GM18517 (cell line): Measurements from ENCODE around the gene RBCK1.

Experiments used
- ATAC-seq: cut with Tn5 transposase; IDR thresholded peaks from one replicate; pipeline ENCODE4 v1.9.1; 2021; ENCODE audit warnings: mild to moderate bottlenecking, moderate library complexity; ENCODE audit not compliant: unreplicated experiment

Gene RBCK1

GRCh38 chr20:397432-398237 is 10.5 kb upstream of the RBCK1 start:
- no peak for ATAC-seq

GRCh38 chr20:399182-399707 is 8.9 kb upstream of the RBCK1 start:
- no peak for ATAC-seq

GRCh38 chr20:400128-400453 is 8.0 kb upstream of the RBCK1 start:
- ATAC-seq = no peak

GRCh38 chr20:400454-401275 is 7.4 kb upstream of the RBCK1 start:
- no peak for ATAC-seq

GRCh38 chr20:401682-402495 is 6.2 kb upstream of the RBCK1 start:
- no peak for ATAC-seq

GRCh38 chr20:402496-402885 is 5.6 kb upstream of the RBCK1 start:
- no peak for ATAC-seq

- ATAC-seq = no peak
These were observed 5.1 kb upstream of the RBCK1 start for GRCh38 chr20:402898-403581.

- no peak for ATAC-seq
These were observed 4.5 kb upstream of the RBCK1 start for GRCh38 chr20:403582-403957.

- ATAC-seq = no peak
These were observed 4.0 kb upstream of the RBCK1 start for GRCh38 chr20:404088-404487.

GRCh38 chr20:406200-407132 is 1.6 kb upstream of the RBCK1 start:
- ATAC-seq = no peak

- peak; percentile 71 for ATAC-seq
These were observed 756 bp upstream of the RBCK1 start for GRCh38 chr20:407133-407952.

GRCh38 chr20:408843-409696 is 971 bp downstream of the RBCK1 start:
- peak; percentile 10 for ATAC-seq

- no peak for ATAC-seq
These were observed 1.8 kb downstream of the RBCK1 start for GRCh38 chr20:409697-410559.

- no peak for ATAC-seq
These were observed 4.0 kb downstream of the RBCK1 start for GRCh38 chr20:412081-412480.

- no peak for ATAC-seq
These were observed 6.1 kb downstream of the RBCK1 start for GRCh38 chr20:414161-414560.

- no peak for ATAC-seq
These were observed 7.8 kb downstream of the RBCK1 start for GRCh38 chr20:415820-416322.
